HepG2 (cell line): ENCODE measurements around the gene ZER1. TPM values are rescaled to one million over a fixed set of nuclear protein-coding genes. Genes with fewer than 3 reads are reported as not detected.

ENCODE experiments used
- ARHGAP35 ChIP-seq: sonication (generic); formaldehyde crosslinking; IDR thresholded peaks from 2 replicates; pipeline ENCODE4 v1.9.0; 2022; ENCODE audit warnings: mild to moderate bottlenecking, inconsistent platforms, moderate library complexity, missing genetic modification reagents, borderline replicate concordance
- FOSL1 ChIP-seq: sonication (generic); formaldehyde crosslinking; IDR thresholded peaks from 2 replicates; pipeline ENCODE4 v1.9.0; 2021; ENCODE audit warnings: missing genetic modification reagents, borderline replicate concordance
- GATAD2A ChIP-seq: IDR thresholded peaks from 2 replicates; pipeline ENCODE4 v1.6.1; 2016
- GLI4 ChIP-seq: sonication (generic); formaldehyde crosslinking; IDR thresholded peaks from 2 replicates; pipeline ENCODE4 v1.5.1; 2020; ENCODE audit warnings: missing genetic modification reagents, mild to moderate bottlenecking, moderate library complexity, borderline replicate concordance
- IRF2 ChIP-seq: IDR thresholded peaks from 2 replicates; pipeline ENCODE4 v1.6.1; 2018; ENCODE audit warnings: missing genetic modification reagents, missing compliant biosample characterization
- MAFK ChIP-seq, 2 experiments: IDR thresholded peaks in 1 of 2; conservative IDR thresholded peaks in 1 of 2; 2 replicates each; pipeline ENCODE4 v1.6.1; 2011; ENCODE audit warnings: improper control_type of control experiment in 2 of 2, low read length in 2 of 2
- MEIS2 ChIP-seq: sonication (generic); formaldehyde crosslinking; IDR thresholded peaks from 2 replicates; pipeline ENCODE4 v1.9.0; 2021; ENCODE audit warnings: mild to moderate bottlenecking, missing genetic modification reagents
- MTA1 ChIP-seq: sonication (generic); formaldehyde crosslinking; IDR thresholded peaks from 2 replicates; pipeline ENCODE4 v1.4.0; 2020; ENCODE audit warnings: missing genetic modification reagents, mild to moderate bottlenecking, borderline replicate concordance
- MYPOP ChIP-seq: sonication (generic); formaldehyde crosslinking; IDR thresholded peaks from 2 replicates; pipeline ENCODE4 v1.8.1; 2023; ENCODE audit warnings: mild to moderate bottlenecking, moderate library complexity, missing genetic modification reagents
- PAF1 ChIP-seq: IDR thresholded peaks from 2 replicates; pipeline ENCODE4 v1.6.1; 2016; ENCODE audit warnings: missing genetic modification reagents, missing compliant biosample characterization
- STAG1 ChIP-seq: sonication (generic); formaldehyde crosslinking; IDR thresholded peaks from 2 replicates; pipeline ENCODE4 v1.4.0; 2020; ENCODE audit warnings: missing genetic modification reagents
- THAP7 ChIP-seq: sonication (generic); formaldehyde crosslinking; IDR thresholded peaks from 2 replicates; pipeline ENCODE4 v1.8.1; 2023; ENCODE audit warnings: mild to moderate bottlenecking, missing genetic modification reagents
- ZBTB43 ChIP-seq: sonication (generic); formaldehyde crosslinking; conservative IDR thresholded peaks from 2 replicates; pipeline ENCODE4 v1.4.0; 2020; ENCODE audit warnings: missing genetic modification reagents
- ZKSCAN8 ChIP-seq: IDR thresholded peaks from 2 replicates; pipeline ENCODE4 v1.6.1; 2016; ENCODE audit warnings: borderline replicate concordance, missing genetic modification reagents, missing compliant biosample characterization
- ZNF260 ChIP-seq: sonication (generic); formaldehyde crosslinking; IDR thresholded peaks from 2 replicates; pipeline ENCODE4 v1.4.0; 2020; ENCODE audit warnings: missing genetic modification reagents, low read depth, mild to moderate bottlenecking, borderline replicate concordance
- ZNF274 ChIP-seq: sonication (generic); formaldehyde crosslinking; IDR thresholded peaks from 2 replicates; pipeline ENCODE4 v1.5.1; 2020; ENCODE audit warnings: mild to moderate bottlenecking, missing genetic modification reagents
- ZNF350 ChIP-seq: sonication (generic); formaldehyde crosslinking; IDR thresholded peaks from 2 replicates; pipeline ENCODE4 v1.4.0; 2020; ENCODE audit warnings: mild to moderate bottlenecking, low read depth, missing genetic modification reagents, borderline replicate concordance
- ZNF460 ChIP-seq: sonication (generic); formaldehyde crosslinking; IDR thresholded peaks from 2 replicates; pipeline ENCODE4 v1.5.1; 2020; ENCODE audit warnings: missing genetic modification reagents, mild to moderate bottlenecking, borderline replicate concordance
- ZNF740 ChIP-seq: sonication (generic); formaldehyde crosslinking; IDR thresholded peaks from 2 replicates; pipeline ENCODE4 v1.4.0; 2020; ENCODE audit warnings: missing genetic modification reagents
- ZNF782 ChIP-seq: sonication (generic); formaldehyde crosslinking; IDR thresholded peaks from 2 replicates; pipeline ENCODE4 v1.4.0; 2020; ENCODE audit warnings: missing genetic modification reagents, mild to moderate bottlenecking, borderline replicate concordance
- polyA plus RNA-seq, 8 experiments: library from polyadenylated mRNA; depleted of rRNA in 3 of 8; stranded (reverse) in 7 of 8; unstranded in 1 of 8; fragments of >200 nt; fragmentation: Illumina TruSeq in 4 of 8; extraction: Trizol in 4 of 8; gene quantifications; 2 replicates each; pipeline versions ENCODE4 v1.2.1 to v1.2.3, GENCODE V29; 2011 to 2016; ENCODE audit warnings: low read depth in 4 of 8, missing spikeins in 1 of 8, mixed read lengths in 1 of 8; ENCODE audit not compliant: insufficient read depth in 1 of 8
- total RNA-seq, 5 experiments: library from RNA; depleted of rRNA; stranded (reverse); fragments of >200 nt; fragmentation: Illumina TruSeq; extraction: Trizol; gene quantifications; 2 replicates each; pipeline ENCODE4 v1.2.3, GENCODE V29; 2016; ENCODE audit warnings: low read depth in 1 of 5
- TF ChIP-seq, protein P1 (sequence below): sonication (generic); formaldehyde crosslinking; conservative IDR thresholded peaks from 2 replicates; pipeline ENCODE4 v1.4.0; 2020; ENCODE audit warnings: mild to moderate bottlenecking, missing genetic modification reagents, moderate library complexity
- TF ChIP-seq, protein P2 (sequence below): sonication (generic); formaldehyde crosslinking; IDR thresholded peaks from 2 replicates; pipeline ENCODE4 v1.5.0; 2020; ENCODE audit warnings: missing genetic modification reagents

ZER1 gene
- total and polyA plus RNA-seq, 2 of the 13 experiments (the other 11 are each of a cell fraction or from before 2014, with no cell fraction given) = 7.7 to 40.0 TPM

- TF ChIP-seq MYPOP (CRISPR knock-in tag) (no peak; the same call in 1 of the 2 replicates), ZBTB43 (CRISPR knock-in tag) (no peak), ZNF740 (CRISPR knock-in tag) (0 out of 2 replicates have a peak, but pooled peaks have one; percentile 47), ZKSCAN8 (no peak), PAF1 (CRISPR knock-in tag) (no peak), GLI4 (0 out of 2 replicates have a peak, but pooled peaks have one; percentile 30), ZNF460 (CRISPR knock-in tag) (no peak), ZNF274 (no peak), FOSL1 (CRISPR knock-in tag) (no peak), MTA1 (0 out of 2 replicates have a peak, but pooled peaks have one; percentile 5), IRF2 (CRISPR knock-in tag) (no peak), STAG1 (no peak), ZNF350 (no peak), ARHGAP35 (no peak), MEIS2 (CRISPR knock-in tag) (no peak), ZNF782 (CRISPR knock-in tag) (no peak), MAFK (conservative IDR thresholded peaks at IDR 0.05 in 1 of 2, IDR thresholded peaks at IDR 0.05 in 1 of 2; ENCODE audit: low read length in 2 of 2) (no peak), ZNF260 (CRISPR knock-in tag) (no peak), THAP7 (CRISPR knock-in tag) (no peak), GATAD2A (no peak)
- TF ChIP-seq, protein P1, sequence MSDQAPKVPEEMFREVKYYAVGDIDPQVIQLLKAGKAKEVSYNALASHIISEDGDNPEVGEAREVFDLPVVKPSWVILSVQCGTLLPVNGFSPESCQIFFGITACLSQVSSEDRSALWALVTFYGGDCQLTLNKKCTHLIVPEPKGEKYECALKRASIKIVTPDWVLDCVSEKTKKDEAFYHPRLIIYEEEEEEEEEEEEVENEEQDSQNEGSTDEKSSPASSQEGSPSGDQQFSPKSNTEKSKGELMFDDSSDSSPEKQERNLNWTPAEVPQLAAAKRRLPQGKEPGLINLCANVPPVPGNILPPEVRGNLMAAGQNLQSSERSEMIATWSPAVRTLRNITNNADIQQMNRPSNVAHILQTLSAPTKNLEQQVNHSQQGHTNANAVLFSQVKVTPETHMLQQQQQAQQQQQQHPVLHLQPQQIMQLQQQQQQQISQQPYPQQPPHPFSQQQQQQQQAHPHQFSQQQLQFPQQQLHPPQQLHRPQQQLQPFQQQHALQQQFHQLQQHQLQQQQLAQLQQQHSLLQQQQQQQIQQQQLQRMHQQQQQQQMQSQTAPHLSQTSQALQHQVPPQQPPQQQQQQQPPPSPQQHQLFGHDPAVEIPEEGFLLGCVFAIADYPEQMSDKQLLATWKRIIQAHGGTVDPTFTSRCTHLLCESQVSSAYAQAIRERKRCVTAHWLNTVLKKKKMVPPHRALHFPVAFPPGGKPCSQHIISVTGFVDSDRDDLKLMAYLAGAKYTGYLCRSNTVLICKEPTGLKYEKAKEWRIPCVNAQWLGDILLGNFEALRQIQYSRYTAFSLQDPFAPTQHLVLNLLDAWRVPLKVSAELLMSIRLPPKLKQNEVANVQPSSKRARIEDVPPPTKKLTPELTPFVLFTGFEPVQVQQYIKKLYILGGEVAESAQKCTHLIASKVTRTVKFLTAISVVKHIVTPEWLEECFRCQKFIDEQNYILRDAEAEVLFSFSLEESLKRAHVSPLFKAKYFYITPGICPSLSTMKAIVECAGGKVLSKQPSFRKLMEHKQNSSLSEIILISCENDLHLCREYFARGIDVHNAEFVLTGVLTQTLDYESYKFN (CRISPR knock-in tag) = no peak
- TF ChIP-seq, protein P2, sequence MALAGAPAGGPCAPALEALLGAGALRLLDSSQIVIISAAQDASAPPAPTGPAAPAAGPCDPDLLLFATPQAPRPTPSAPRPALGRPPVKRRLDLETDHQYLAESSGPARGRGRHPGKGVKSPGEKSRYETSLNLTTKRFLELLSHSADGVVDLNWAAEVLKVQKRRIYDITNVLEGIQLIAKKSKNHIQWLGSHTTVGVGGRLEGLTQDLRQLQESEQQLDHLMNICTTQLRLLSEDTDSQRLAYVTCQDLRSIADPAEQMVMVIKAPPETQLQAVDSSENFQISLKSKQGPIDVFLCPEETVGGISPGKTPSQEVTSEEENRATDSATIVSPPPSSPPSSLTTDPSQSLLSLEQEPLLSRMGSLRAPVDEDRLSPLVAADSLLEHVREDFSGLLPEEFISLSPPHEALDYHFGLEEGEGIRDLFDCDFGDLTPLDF (CRISPR knock-in tag) = no peak
Measured at GRCh38 chr9:128723352-128723865, 48.3 kb downstream of the ZER1 start (continued).
